Epithelial cell of proximal tubule (primary cell): ENCODE results near the gene CDK19. TPM values are rescaled to one million over a fixed set of nuclear protein-coding genes. Genes with fewer than 3 reads are reported as not detected.
"Not testable (repeated sequence)": the region's sequence is repeated elsewhere in the genome, so short reads cannot be mapped to it uniquely, and the experiment has no call there.

ENCODE experiments used
- DNase-seq: peaks from one replicate; pipeline ENCODE4 v3.0.0-alpha.2; 2011; ENCODE audit warnings: low read depth
- H3K4me3 ChIP-seq: 2 replicates; pipeline ENCODE4 v1.5.1; 2011; ENCODE audit warnings: low read depth, mild to moderate bottlenecking, low read length
- total RNA-seq: library from RNA; depleted of rRNA; stranded (reverse); fragments of >200 nt; gene quantifications from 2 replicates; pipeline ENCODE4 v1.2.3, GENCODE V29; 2015
- TF ChIP-seq, protein P1 (sequence below): conservative IDR thresholded peaks from 2 replicates; pipeline ENCODE4 v1.5.1; 2012; ENCODE audit warnings: low read depth, mild to moderate bottlenecking, low read length

CDK19 gene
- total RNA-seq, 1 donor from 2014 or later, result 6.3 TPM

GRCh38 chr6:110581679-110582078 is 233.6 kb downstream of the CDK19 start:
- no peak for DNase-seq
- H3K4me3 ChIP-seq, result no peak overlapping the region
- TF ChIP-seq, protein P1, sequence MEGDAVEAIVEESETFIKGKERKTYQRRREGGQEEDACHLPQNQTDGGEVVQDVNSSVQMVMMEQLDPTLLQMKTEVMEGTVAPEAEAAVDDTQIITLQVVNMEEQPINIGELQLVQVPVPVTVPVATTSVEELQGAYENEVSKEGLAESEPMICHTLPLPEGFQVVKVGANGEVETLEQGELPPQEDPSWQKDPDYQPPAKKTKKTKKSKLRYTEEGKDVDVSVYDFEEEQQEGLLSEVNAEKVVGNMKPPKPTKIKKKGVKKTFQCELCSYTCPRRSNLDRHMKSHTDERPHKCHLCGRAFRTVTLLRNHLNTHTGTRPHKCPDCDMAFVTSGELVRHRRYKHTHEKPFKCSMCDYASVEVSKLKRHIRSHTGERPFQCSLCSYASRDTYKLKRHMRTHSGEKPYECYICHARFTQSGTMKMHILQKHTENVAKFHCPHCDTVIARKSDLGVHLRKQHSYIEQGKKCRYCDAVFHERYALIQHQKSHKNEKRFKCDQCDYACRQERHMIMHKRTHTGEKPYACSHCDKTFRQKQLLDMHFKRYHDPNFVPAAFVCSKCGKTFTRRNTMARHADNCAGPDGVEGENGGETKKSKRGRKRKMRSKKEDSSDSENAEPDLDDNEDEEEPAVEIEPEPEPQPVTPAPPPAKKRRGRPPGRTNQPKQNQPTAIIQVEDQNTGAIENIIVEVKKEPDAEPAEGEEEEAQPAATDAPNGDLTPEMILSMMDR, result no peak

- DNase-seq, result not testable (repeated sequence)
Observed at GRCh38 chr6:110577596-110578167, 237.6 kb downstream of the CDK19 start.

GRCh38 chr6:110575925-110576463 is 239.3 kb downstream of the CDK19 start:
- no peak overlapping the region for H3K4me3 ChIP-seq
- TF ChIP-seq, protein P1, result no peak
- DNase-seq, result no peak

More at GRCh38 chr6:110577596-110578167, 237.6 kb downstream of the CDK19 start:
- H3K4me3 ChIP-seq, result not testable (repeated sequence)

GRCh38 chr6:110574817-110575216 is 240.5 kb downstream of the CDK19 start:
- no peak for DNase-seq
- TF ChIP-seq, protein P1, result no peak
- H3K4me3 ChIP-seq, result no peak overlapping the region

- TF ChIP-seq, protein P1, result no peak
- no peak overlapping the region for H3K4me3 ChIP-seq
- no peak for DNase-seq
Observed at GRCh38 chr6:110573537-110573936, 241.7 kb downstream of the CDK19 start.

DNA sequence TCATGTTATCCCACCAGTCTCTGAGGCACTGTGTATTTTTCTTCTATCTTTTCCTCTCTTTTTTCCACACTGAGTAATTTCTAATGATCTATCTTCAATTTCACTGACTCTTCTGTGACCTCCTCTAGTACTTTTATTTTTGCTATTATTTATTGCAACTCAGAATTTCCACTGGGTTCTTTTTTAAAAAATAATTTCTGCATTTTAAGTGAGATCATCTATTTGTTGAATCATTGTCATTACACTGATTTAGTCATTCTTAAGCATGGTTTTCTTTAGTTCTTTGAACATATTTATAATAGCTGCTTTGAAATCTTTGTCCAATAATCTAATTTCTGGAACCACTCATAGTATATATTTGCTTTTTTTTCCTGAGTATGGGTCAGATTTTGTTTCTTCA is 242.1 kb downstream of the CDK19 start:
- TF ChIP-seq, protein P1, result no peak
- H3K4me3 ChIP-seq, result no peak overlapping the region
- no peak for DNase-seq

GRCh38 chr6:110567957-110568696 is 247.1 kb downstream of the CDK19 start:
- no peak overlapping the region for H3K4me3 ChIP-seq
- no peak for DNase-seq

More at GRCh38 chr6:110567957-110568696, 247.1 kb downstream of the CDK19 start:
- TF ChIP-seq, protein P1, result no peak
